BJ (cell line): ENCODE measurements around the gene CDK5R2. TPM values are rescaled to one million over a fixed set of nuclear protein-coding genes. Genes with fewer than 3 reads are reported as not detected.

ENCODE experiments used
- CTCF ChIA-PET: fragments of 350-600 bp; formaldehyde crosslinking; extraction: SDS; loops from one replicate; lab custom pipeline; 2021; ENCODE audit warnings: antibody characterized with exemption, inconsistent platforms; lab: Yijun Ruan, JAX
- POLR2A ChIA-PET: fragments of 300-600 bp; sonication (Branson Sonifier 250); formaldehyde crosslinking; extraction: SDS; loops from one replicate; lab custom pipeline; 2021; ENCODE audit warnings: antibody characterized with exemption; lab: Charles Lee
- DNase-seq: peaks from one replicate; pipeline ENCODE4 v3.0.0-alpha.2; 2011; ENCODE audit warnings: low read depth
- H3K27me3 ChIP-seq: 2 replicates; pipeline ENCODE4 v1.6.0; 2011; ENCODE audit warnings: low read length; ENCODE audit not compliant: control insufficient read depth, insufficient read depth
- H3K36me3 ChIP-seq: 2 replicates; pipeline ENCODE4 v1.5.1; 2011; ENCODE audit warnings: low read length; ENCODE audit not compliant: control insufficient read depth, insufficient read depth
- H3K4me3 ChIP-seq: 2 replicates; pipeline ENCODE4 v1.5.1; 2011; ENCODE audit warnings: low read depth, mild to moderate bottlenecking, control low read depth, low read length
- CTCF ChIP-seq: IDR thresholded peaks from 2 replicates; pipeline ENCODE4 v1.5.1; 2011; ENCODE audit warnings: low read depth, mild to moderate bottlenecking, control low read depth, inconsistent platforms, low read length, moderate library complexity; ENCODE audit not compliant: insufficient read depth
- polyA minus RNA-seq: library from RNA; depleted of rRNA, polyadenylated mRNA; stranded (reverse); fragments of >200 nt; gene quantifications from 2 replicates; pipeline ENCODE4 v1.2.3, GENCODE V29; 2011; rRNA and poly(A)+ RNA removed
- polyA plus RNA-seq: library from polyadenylated mRNA; depleted of rRNA; stranded (reverse); fragments of >200 nt; gene quantifications from 2 replicates; pipeline ENCODE4 v1.2.3, GENCODE V29; 2011; rRNA removed

CDK5R2 gene
- polyA plus RNA-seq (0.02 TPM in 1 of 2 replicates, not detected in the other), polyA minus RNA-seq (not detected in 2 replicates)

- DNase-seq: no peak
- ChIA-PET POLR2A (no interaction called here), CTCF (interaction anchor here (0.7 to 0.9 kb wide), 2 partner anchors 18 to 21 kb away, joined by 3 to 4 read pairs; no protein-coding TSS in a partner anchor)
- Histone ChIP-seq H3K36me3 (no peaks in the 10 kb centered on the region), H3K27me3 (peaks cover 47% of the 10 kb centered on the region), H3K4me3 (peak within 1 kb of the TSS; percentile 40)
- no peak for TF ChIP-seq CTCF
Measured at GRCh38 chr2:218959141-218959731, at the start of gene CDK5R2. Gene CDK5R2, plus strand, starts transcription at chr2:218959666. Its CDS starts 155 bp downstream, at chr2:218959821.

- no peak overlapping the region for H3K4me3 ChIP-seq
- DNase-seq: no peak
- no peaks in the 10 kb centered on the region for H3K36me3 ChIP-seq
- CTCF ChIA-PET: interaction anchor here (1.1 to 5.1 kb wide), 3 partner anchors 13 to 34 kb away, joined by 4 to 22 read pairs (median 12); no protein-coding TSS in a partner anchor
- TF ChIP-seq CTCF: no peak
- POLR2A ChIA-PET: no interaction called here
- no peaks in the 10 kb centered on the region; the same call in 1 of the 2 replicates for H3K27me3 ChIP-seq
Measured at GRCh38 chr2:218910741-218911140, 48.7 kb upstream of the CDK5R2 start.

- no peak for TF ChIP-seq CTCF
- POLR2A ChIA-PET: no interaction called here
Measured at GRCh38 chr2:218920504-218920903, 39.0 kb upstream of the CDK5R2 start.

GRCh38 chr2:218924757-218925156, 34.7 kb upstream of the CDK5R2 start:
- no peak for DNase-seq
- ChIA-PET POLR2A (no interaction called here), CTCF (interaction anchor here (1.4 kb wide), 1 partner anchor 48 kb away, joined by 3 read pairs; no protein-coding TSS in a partner anchor)
- no peak for TF ChIP-seq CTCF
- Histone ChIP-seq H3K36me3 (no peaks in the 10 kb centered on the region), H3K27me3 (peaks cover 7% of the 10 kb centered on the region), H3K4me3 (no peak overlapping the region)

More at GRCh38 chr2:218920504-218920903, 39.0 kb upstream of the CDK5R2 start:
- no peak for DNase-seq
- Histone ChIP-seq H3K36me3 (no peaks in the 10 kb centered on the region), H3K27me3 (peaks cover 5% of the 10 kb centered on the region; the same call in 1 of the 2 replicates), H3K4me3 (no peak overlapping the region)
- CTCF ChIA-PET: interaction anchor here (0.6 kb wide), 1 partner anchor 158 kb away, joined by 3 read pairs; no protein-coding TSS in a partner anchor

- Histone ChIP-seq H3K36me3 (no peaks in the 10 kb centered on the region), H3K27me3 (peaks cover 7% of the 10 kb centered on the region), H3K4me3 (no peak overlapping the region)
- ChIA-PET CTCF (interaction anchor here (1.4 kb wide), 1 partner anchor 49 kb away, joined by 3 read pairs; no protein-coding TSS in a partner anchor), POLR2A (no interaction called here)
- no peak for TF ChIP-seq CTCF
- DNase-seq: no peak
Measured at GRCh38 chr2:218925434-218925833, 34.0 kb upstream of the CDK5R2 start.
